ENCODE measurements around the gene FERMT1. TPM values are rescaled to one million over a fixed set of nuclear protein-coding genes. Genes with fewer than 3 reads are reported as not detected.

Gene FERMT1
- total RNA-seq, 1 experiment from 2014 or later = 43.1 TPM

Other genes with a start within 250 kb of the FERMT1 start
- 9.3 and 10.0 TPM in 2 replicates for gene CHGB, start 211.5 kb downstream of the FERMT1 start, total RNA-seq (2022)
- gene TRMT6, start 172.5 kb downstream of the FERMT1 start, total RNA-seq (2022) = 31.0 and 44.9 TPM in 2 replicates
- 8.0 and 12.4 TPM in 2 replicates for gene MCM8, start 172.4 kb downstream of the FERMT1 start, total RNA-seq (2022)
- gene CRLS1, start 116.9 kb downstream of the FERMT1 start, total RNA-seq (2022) = 52.4 and 54.5 TPM in 2 replicates
- gene LRRN4, start 69.0 kb downstream of the FERMT1 start, total RNA-seq (2022) = not detected in 2 replicates